C4-2B (cell line): ENCODE data around the gene MBD3L4.
"Not testable (repeated sequence)": the region's sequence is repeated elsewhere in the genome, so short reads cannot be mapped to it uniquely, and the experiment has no call there.

Source experiments
- H3K27ac ChIP-seq: fragments of 450-650 bp; 2 replicates; pipeline ENCODE4 v1.5.1; 2017
- ZFX ChIP-seq: fragments of 450-650 bp; IDR thresholded peaks from 2 replicates; pipeline ENCODE4 v1.6.1; 2017
- TF ChIP-seq, protein P1 (sequence below): fragments of 450-650 bp; conservative IDR thresholded peaks from 2 replicates; pipeline ENCODE4 v1.5.1; 2017; ENCODE audit warnings: mild to moderate bottlenecking

Gene MBD3L4

DNA sequence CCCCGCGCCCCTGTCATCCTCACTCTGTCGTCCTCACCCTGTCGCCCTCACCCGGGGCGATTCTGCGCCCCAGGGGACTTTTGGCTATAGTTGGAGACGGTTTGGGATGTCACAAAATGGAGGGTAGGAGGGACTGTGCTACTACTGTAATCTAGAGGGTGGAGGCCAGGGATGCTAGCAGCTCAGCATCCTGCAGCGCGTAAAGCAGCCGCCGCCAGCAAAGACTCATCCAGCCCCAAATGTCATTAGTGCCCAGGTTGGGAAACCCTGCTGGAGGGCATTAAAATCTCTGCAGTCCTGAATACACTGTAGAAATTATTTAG lies 29.9 kb upstream of the MBD3L4 start:
- peak; percentile 65 for TF ChIP-seq ZFX
- TF ChIP-seq, protein P1, sequence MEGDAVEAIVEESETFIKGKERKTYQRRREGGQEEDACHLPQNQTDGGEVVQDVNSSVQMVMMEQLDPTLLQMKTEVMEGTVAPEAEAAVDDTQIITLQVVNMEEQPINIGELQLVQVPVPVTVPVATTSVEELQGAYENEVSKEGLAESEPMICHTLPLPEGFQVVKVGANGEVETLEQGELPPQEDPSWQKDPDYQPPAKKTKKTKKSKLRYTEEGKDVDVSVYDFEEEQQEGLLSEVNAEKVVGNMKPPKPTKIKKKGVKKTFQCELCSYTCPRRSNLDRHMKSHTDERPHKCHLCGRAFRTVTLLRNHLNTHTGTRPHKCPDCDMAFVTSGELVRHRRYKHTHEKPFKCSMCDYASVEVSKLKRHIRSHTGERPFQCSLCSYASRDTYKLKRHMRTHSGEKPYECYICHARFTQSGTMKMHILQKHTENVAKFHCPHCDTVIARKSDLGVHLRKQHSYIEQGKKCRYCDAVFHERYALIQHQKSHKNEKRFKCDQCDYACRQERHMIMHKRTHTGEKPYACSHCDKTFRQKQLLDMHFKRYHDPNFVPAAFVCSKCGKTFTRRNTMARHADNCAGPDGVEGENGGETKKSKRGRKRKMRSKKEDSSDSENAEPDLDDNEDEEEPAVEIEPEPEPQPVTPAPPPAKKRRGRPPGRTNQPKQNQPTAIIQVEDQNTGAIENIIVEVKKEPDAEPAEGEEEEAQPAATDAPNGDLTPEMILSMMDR: no peak
- H3K27ac ChIP-seq: peak overlapping the region; percentile 86

DNA sequence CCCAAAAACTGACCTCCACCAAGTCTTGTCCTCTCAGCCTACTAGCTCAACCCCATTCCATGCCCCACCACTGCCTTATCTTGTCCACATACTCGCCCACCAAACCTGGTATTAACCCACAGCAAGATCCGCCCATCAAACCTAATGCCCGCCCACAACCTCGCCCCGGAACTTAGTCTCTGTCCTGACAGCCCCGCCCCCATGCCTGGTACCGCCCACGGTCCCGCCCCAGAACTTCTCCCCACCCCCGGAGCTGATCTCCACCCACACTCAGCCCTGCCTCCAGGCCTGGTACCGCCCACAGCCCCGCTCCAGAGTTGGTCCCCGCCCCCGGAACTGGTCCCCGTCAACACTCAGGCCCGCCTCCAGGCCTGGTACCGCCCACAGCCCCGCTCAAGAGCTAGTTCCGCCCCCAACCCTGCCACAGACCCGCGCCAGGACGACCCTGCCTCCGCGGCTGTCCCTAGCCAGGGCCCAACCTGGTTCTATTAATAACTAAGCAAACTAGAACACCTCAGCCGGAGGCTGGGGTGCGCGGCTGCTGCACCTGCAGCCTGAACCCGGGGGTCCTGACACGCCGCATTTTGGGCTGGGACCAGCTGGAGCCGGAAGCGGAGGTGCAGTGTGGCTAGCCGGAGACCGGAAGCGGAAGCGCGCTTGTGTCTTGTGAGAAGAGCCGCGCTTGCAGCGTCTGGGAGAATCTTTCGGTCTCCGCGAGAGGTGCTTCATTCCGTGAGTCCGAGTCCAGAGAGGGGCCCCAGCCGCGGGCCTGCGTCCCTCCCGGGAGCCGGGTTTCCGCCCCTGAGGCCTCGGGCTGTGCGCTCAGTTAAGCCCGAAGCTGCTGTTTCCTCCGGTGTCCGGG lies 29.3 kb upstream of the MBD3L4 start, which contains the start of gene ZNF557:
TSS of gene ZNF557 (plus strand) at position 662 of the 862 bp plus-strand sequence. CDS start 5,372 bp downstream, outside the sequence.
- peak within 1 kb of the TSS; percentile 86 for H3K27ac ChIP-seq
- no peak; the same call in 1 of the 2 replicates for TF ChIP-seq ZFX
- TF ChIP-seq, protein P1: no peak

DNA sequence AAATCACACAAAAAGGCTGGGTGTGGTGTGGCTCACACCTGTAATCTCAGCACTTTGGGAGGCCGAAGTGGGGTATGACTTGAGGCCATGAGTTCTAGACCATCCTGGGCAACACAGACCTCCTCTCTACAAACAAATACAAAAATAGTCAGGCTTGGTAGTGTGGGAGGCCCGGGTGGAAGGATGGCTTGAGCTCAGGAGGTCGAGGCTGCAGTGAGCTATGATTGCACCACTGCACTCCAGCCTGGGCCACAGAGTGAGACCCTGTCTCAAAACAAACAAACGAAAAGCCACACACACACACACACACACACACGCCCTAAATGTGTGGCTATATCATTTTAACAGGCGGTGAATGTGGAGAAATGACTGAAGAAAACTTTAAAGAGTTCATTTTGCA lies 28.6 kb upstream of the MBD3L4 start:
- H3K27ac ChIP-seq: peak overlapping the region; percentile 86
- TF ChIP-seq ZFX: no peak
- TF ChIP-seq, protein P1: no peak

DNA sequence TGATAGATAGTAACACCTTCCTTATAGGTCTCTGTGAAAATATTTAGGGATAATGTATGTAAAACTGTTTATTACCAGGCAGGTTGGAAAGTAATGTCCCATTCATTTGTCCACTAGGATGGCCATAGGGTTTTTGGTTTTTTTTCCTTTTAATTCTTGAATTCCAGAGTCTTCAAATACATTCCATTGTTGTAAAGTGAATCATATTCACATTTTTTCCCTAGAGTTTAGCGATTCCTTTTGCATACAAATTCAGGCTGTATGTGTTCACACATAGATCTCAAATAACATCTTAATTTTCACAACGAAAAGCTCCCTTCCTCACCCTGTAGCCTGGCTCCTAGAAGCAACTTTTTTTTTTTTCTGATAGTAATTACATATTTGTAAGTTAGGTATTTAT lies 27.7 kb upstream of the MBD3L4 start:
- no peak overlapping the region for H3K27ac ChIP-seq
- TF ChIP-seq ZFX: no peak
- TF ChIP-seq, protein P1: no peak

DNA sequence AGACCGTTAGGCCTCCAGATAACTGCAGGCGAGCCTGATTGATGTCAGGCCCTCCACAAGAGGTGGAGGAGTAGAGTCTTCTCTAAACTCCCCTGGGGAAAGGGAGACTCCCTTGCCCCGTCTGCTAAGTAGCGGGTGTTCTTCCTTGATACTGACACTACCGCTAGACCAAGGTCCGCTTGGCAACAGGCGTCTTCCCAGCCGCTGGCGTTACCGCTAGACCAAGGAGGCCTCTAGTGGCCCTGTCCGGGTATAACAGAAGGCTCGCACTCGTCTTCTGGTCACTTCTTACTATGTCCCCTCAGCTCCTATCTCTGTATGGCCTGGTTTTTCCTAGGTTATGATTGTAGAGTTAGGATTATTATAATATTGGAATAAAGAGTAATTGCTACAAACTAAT lies 27.1 kb upstream of the MBD3L4 start:
- TF ChIP-seq, protein P1: peak; percentile 61
- H3K27ac ChIP-seq: not testable (repeated sequence)

DNA sequence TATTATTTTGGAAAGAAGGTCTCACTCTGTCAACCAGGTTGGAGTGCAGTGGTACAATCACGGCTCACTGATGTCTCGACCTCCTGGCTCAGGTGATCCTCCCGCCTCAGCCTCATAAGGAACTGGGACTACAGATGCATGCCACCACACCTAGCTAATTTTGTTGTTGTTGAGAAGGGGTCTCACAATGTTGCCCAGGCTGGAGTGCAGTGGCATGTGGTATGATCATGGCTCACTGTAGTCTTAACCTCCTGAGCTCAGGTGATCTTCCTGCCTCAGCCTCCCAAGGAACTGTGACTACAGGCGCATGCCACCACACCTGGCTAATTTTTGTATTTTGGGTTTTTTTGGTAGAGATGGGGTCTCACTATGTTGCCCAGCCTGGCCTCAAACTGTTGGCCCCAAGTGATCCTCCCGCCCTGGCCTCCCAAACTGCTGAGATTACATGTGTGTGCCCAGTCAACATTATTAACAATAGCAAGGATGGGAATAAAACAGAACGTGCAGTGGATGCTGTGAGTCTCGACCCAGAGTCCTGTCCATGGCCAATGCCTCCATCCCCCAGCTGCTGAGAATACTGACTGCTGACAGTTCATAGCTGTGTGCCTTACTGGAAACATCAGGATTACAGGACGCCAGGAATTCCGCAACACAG lies 23.9 kb upstream of the MBD3L4 start:
- TF ChIP-seq, protein P1: no peak
- no peak for TF ChIP-seq ZFX

DNA sequence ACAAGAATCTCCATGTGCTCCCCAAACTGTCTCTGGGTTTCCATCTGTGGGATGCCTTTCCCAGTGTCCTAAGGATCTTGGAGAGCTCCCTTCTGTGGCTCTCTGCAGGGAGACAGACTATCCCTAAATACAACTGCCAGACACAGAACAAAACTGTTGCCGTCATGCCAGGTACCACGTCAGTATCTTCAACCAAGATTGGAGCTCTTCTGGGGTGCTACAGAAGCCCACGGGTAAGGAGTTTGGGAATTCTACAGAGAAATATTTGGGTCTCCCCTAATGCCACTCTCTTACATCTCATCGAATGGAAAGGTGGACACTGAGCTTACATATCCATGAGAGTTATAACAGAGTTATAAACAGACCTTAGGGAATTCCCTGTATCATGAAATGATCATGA lies 23.4 kb upstream of the MBD3L4 start:
- TF ChIP-seq ZFX: no peak
- TF ChIP-seq, protein P1: no peak
- H3K27ac ChIP-seq: no peak overlapping the region

More for the DNA sequence above, 23.9 kb upstream of the MBD3L4 start:
- H3K27ac ChIP-seq: no peak overlapping the region

DNA sequence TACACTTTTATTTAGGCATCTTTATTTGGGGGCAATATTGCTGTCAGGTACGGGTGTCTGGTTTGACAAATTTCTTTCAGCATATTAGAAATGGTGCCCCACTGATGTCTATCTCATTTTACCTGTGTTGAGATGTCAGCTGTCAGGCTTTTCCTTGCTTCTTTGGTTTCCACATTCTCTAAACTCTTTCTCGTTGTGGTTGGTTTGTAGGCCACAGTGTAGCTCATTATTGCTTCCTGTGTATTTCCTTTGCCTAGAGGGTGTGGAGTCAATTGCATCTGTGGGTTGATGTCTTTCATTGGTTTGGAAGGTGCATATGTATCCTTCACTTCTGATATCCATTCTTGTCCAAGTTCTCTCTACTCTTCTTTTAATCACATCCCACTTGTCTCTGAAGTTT lies 20.0 kb upstream of the MBD3L4 start:
- not testable (repeated sequence) for H3K27ac ChIP-seq

DNA sequence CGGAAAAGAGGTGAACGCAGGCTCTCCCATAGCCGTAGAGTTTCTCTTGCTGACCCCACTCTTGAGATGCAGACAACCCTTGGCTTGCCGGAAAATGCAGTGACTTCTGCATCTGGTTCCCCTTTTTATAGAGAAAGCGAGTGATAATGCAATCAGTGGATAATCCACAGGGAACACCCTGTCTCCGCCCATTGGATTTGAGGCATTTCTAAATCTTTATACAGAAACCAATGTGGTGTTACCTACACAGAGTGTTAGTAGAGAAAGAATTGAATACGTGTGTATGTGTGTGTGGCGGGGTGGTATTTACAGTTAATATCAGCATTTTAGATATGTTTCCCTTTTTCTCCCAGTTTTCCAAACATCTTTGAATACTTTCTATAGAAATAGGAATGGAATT lies 18.6 kb upstream of the MBD3L4 start, which contains the start of gene MBD3L3:
TSS of gene MBD3L3 (minus strand) at position 101 of the 400 bp plus-strand sequence. CDS start at position 30, 71 bp downstream.
- H3K27ac ChIP-seq: not testable (repeated sequence)

DNA sequence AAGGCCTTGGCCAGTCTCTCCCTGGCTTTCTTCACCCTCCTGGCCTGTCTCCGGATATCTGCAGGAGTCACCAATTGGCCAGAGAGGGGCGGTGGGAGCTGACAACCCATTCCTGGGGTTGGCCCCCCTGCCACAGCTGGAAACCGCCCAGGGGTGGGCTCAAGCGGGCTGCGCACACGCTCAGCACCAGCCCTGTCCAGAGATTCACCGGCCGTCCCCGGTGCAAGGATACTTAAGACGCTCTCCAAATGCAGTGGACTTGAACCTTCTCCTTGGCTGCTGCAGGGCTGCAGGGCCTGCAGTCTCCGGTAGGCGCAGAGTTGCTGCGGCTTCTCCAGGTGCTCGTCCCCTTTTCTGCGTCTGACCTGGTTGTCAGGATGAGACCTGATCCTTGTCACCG lies 16.4 kb upstream of the MBD3L4 start:
- not testable (repeated sequence) for H3K27ac ChIP-seq

DNA sequence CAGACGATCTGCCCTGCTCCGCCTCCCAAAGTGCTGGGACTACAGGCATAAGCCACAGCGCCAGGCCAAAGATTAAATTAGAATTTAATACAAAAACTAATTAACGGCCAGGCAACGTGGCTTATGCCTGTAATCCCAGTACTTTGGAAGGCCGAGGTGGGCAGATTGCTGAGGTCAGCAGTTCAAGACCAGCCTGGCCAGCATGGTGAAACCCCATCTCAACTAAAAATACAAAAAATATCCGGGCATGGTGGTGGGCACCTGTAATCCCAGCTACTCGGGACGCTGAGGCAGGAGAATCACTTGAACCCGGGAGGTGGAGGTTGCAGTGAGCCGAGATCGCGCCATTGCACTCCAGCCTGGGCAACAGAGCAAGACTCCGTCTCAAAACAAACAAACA lies 15.7 kb upstream of the MBD3L4 start:
- H3K27ac ChIP-seq: not testable (repeated sequence)
